ENCODE measurements around the gene TAS1R2. TPM values are rescaled to one million over a fixed set of nuclear protein-coding genes. Genes with fewer than 3 reads are reported as not detected.

The TAS1R2 gene
- not detected in 2 replicates for total RNA-seq

GRCh38 chr1:18859560-18859959, at the start of gene TAS1R2:
Gene TAS1R2, minus strand, starts transcription at chr1:18859660. Its CDS starts 0 bp downstream, at chr1:18859660.

DNA sequence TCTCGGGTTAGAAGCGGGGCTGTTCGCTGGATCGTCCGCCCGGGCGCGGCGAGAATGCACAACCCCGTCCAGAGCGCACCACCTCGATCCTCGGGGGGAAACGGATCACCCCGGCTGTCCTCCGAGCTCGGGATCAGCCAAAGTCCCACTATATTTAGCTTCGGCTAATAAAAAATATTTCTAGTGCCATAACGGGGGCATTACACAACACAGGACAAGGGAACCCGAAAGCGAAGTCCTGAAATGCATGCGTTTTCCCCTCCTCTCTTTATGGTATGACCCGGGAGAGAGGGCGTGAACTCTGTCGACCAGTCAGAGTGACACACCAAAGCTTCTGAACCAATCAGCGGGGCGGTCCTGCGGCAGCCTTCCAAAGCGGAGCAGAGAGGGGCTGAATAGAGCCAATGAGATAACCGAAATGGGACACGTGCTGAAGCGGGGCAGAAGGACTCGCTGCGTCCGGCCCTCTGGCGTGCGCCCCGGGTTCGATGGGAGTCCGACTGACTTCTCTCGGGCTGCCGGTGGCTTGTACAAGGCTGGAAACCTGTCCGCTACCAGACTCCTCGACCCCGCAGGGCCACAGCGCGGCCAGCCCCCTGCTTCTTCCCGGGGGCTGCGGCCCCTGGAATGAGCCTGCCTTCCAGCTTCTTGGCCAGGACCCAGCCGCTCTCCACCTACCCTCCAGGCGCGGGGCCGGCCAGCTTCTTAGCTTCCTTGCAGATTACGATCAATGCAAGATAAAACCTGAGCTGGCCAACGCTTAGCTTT, 43.2 kb upstream of the TAS1R2 start, which contains the start of gene ALDH4A1:
Gene ALDH4A1, minus strand, starts transcription at position 33 of the 768 bp plus-strand sequence. Its CDS starts 32 bp downstream, at position 1.

Other genes with a start within 250 kb of the TAS1R2 start
- not detected in 2 replicates for gene PAX7, start 228.8 kb downstream of the TAS1R2 start, total RNA-seq
- 32.4 and 32.7 TPM in 2 replicates for gene ALDH4A1, start 42.9 kb upstream of the TAS1R2 start, total RNA-seq
- gene IFFO2, start 97.0 kb upstream of the TAS1R2 start, total RNA-seq: 36.8 TPM in 2 replicates